Activated naive CD8-positive, alpha-beta T cell (primary cell): ENCODE data around the gene CHRM5.
A peak's percentile ranks its signal among the peaks of the same experiment; 100 is the strongest.
"Not testable (repeated sequence)": the region's sequence is repeated elsewhere in the genome, so short reads cannot be mapped to it uniquely, and the experiment has no call there.

ENCODE experiments used
- H3K27ac Mint-ChIP-seq: one replicate; pipeline ENCODE4 v1.8.0; 2021; ENCODE audit warnings: mixed read lengths
- H3K27me3 Mint-ChIP-seq: one replicate; pipeline ENCODE4 v1.8.0; 2021; ENCODE audit warnings: mixed read lengths
- H3K36me3 Mint-ChIP-seq: one replicate; pipeline ENCODE4 v1.8.0; 2021; ENCODE audit warnings: mixed read lengths
- H3K4me1 Mint-ChIP-seq: one replicate; pipeline ENCODE4 v1.8.0; 2021; ENCODE audit warnings: low read depth, mixed read lengths
- H3K4me3 Mint-ChIP-seq: one replicate; pipeline ENCODE4 v1.8.0; 2021; ENCODE audit warnings: mild to moderate bottlenecking, mixed read lengths
- H3K9me3 Mint-ChIP-seq: one replicate; pipeline ENCODE4 v1.8.0; 2021; ENCODE audit warnings: low read depth, mixed read lengths

Gene CHRM5

GRCh38 chr15:34043391-34043790, 75.1 kb downstream of the CHRM5 start:
- Mint-ChIP-seq H3K4me1 (peaks cover 17% of the 10 kb centered on the region), H3K27me3 (no peaks in the 10 kb centered on the region), H3K27ac (no peak overlapping the region), H3K9me3 (no peaks in the 10 kb centered on the region), H3K36me3 (no peaks in the 10 kb centered on the region), H3K4me3 (no peak overlapping the region)

- Mint-ChIP-seq H3K4me1 (peaks cover 17% of the 10 kb centered on the region), H3K4me3 (no peak overlapping the region), H3K9me3 (no peaks in the 10 kb centered on the region), H3K36me3 (no peaks in the 10 kb centered on the region), H3K27me3 (no peaks in the 10 kb centered on the region), H3K27ac (no peak overlapping the region)
Measured at GRCh38 chr15:34043813-34044212, 75.5 kb downstream of the CHRM5 start.

GRCh38 chr15:34046471-34047145, 78.3 kb downstream of the CHRM5 start:
- Mint-ChIP-seq H3K4me3 (no peak overlapping the region), H3K9me3 (peaks cover 19% of the 10 kb centered on the region), H3K4me1 (peaks cover 3% of the 10 kb centered on the region), H3K27me3 (no peaks in the 10 kb centered on the region), H3K36me3 (peaks cover 21% of the 10 kb centered on the region), H3K27ac (no peak overlapping the region)

- no peaks in the 10 kb centered on the region for H3K27me3 Mint-ChIP-seq
- no peak overlapping the region for H3K4me3 Mint-ChIP-seq
- H3K36me3 Mint-ChIP-seq: peaks cover 22% of the 10 kb centered on the region
- H3K4me1 Mint-ChIP-seq: peaks cover 3% of the 10 kb centered on the region
- no peak overlapping the region for H3K27ac Mint-ChIP-seq
- H3K9me3 Mint-ChIP-seq: peaks cover 20% of the 10 kb centered on the region
Measured at GRCh38 chr15:34047893-34048775, 79.8 kb downstream of the CHRM5 start.

- peaks cover 20% of the 10 kb centered on the region for H3K9me3 Mint-ChIP-seq
- H3K4me3 Mint-ChIP-seq: peak overlapping the region; percentile 38
- H3K4me1 Mint-ChIP-seq: no peaks in the 10 kb centered on the region
- H3K36me3 Mint-ChIP-seq: peaks cover 22% of the 10 kb centered on the region
- no peak overlapping the region for H3K27ac Mint-ChIP-seq
- H3K27me3 Mint-ChIP-seq: no peaks in the 10 kb centered on the region
Measured at GRCh38 chr15:34049112-34049511, 80.8 kb downstream of the CHRM5 start.

GRCh38 chr15:34050385-34050784, 82.1 kb downstream of the CHRM5 start:
- H3K9me3 Mint-ChIP-seq: peaks cover 20% of the 10 kb centered on the region
- H3K36me3 Mint-ChIP-seq: peaks cover 22% of the 10 kb centered on the region
- H3K4me1 Mint-ChIP-seq, H3K27me3 Mint-ChIP-seq, H3K4me3 Mint-ChIP-seq, H3K27ac Mint-ChIP-seq: not testable (repeated sequence)

GRCh38 chr15:34054081-34054707, 85.9 kb downstream of the CHRM5 start:
- Mint-ChIP-seq H3K27ac (no peak overlapping the region), H3K9me3 (peaks cover 18% of the 10 kb centered on the region), H3K4me1 (no peaks in the 10 kb centered on the region), H3K27me3 (no peaks in the 10 kb centered on the region), H3K4me3 (no peak overlapping the region), H3K36me3 (peaks cover 20% of the 10 kb centered on the region)

GRCh38 chr15:34055868-34056595, 87.7 kb downstream of the CHRM5 start:
- Mint-ChIP-seq H3K27ac (no peak overlapping the region), H3K27me3 (no peaks in the 10 kb centered on the region), H3K36me3 (peaks cover 7% of the 10 kb centered on the region), H3K9me3 (peaks cover 7% of the 10 kb centered on the region), H3K4me1 (no peaks in the 10 kb centered on the region), H3K4me3 (no peak overlapping the region)

- no peak overlapping the region for H3K4me3 Mint-ChIP-seq
- H3K27ac Mint-ChIP-seq: no peak overlapping the region
- no peaks in the 10 kb centered on the region for H3K4me1 Mint-ChIP-seq
- H3K36me3 Mint-ChIP-seq: no peaks in the 10 kb centered on the region
- H3K27me3 Mint-ChIP-seq: no peaks in the 10 kb centered on the region
- no peaks in the 10 kb centered on the region for H3K9me3 Mint-ChIP-seq
Measured at GRCh38 chr15:34056911-34057310, 88.6 kb downstream of the CHRM5 start.

GRCh38 chr15:34059476-34059875, 91.2 kb downstream of the CHRM5 start:
- Mint-ChIP-seq H3K9me3 (no peaks in the 10 kb centered on the region), H3K27me3 (no peaks in the 10 kb centered on the region), H3K27ac (peak overlapping the region; percentile 24)

GRCh38 chr15:34059946-34060345, 91.6 kb downstream of the CHRM5 start:
- no peaks in the 10 kb centered on the region for H3K36me3 Mint-ChIP-seq
- no peaks in the 10 kb centered on the region for H3K4me1 Mint-ChIP-seq
- peak overlapping the region; percentile 24 for H3K27ac Mint-ChIP-seq
- no peaks in the 10 kb centered on the region for H3K9me3 Mint-ChIP-seq
- no peak overlapping the region for H3K4me3 Mint-ChIP-seq
- no peaks in the 10 kb centered on the region for H3K27me3 Mint-ChIP-seq

More at GRCh38 chr15:34059476-34059875, 91.2 kb downstream of the CHRM5 start:
- H3K36me3 Mint-ChIP-seq: no peaks in the 10 kb centered on the region
- H3K4me1 Mint-ChIP-seq: no peaks in the 10 kb centered on the region
- H3K4me3 Mint-ChIP-seq: no peak overlapping the region

- Mint-ChIP-seq H3K9me3 (no peaks in the 10 kb centered on the region), H3K36me3 (no peaks in the 10 kb centered on the region), H3K27ac (no peak overlapping the region), H3K4me3 (no peak overlapping the region), H3K4me1 (no peaks in the 10 kb centered on the region), H3K27me3 (no peaks in the 10 kb centered on the region)
Measured at GRCh38 chr15:34064438-34064837, 96.1 kb downstream of the CHRM5 start.

- H3K27ac Mint-ChIP-seq: no peak overlapping the region
- no peaks in the 10 kb centered on the region for H3K9me3 Mint-ChIP-seq
- H3K4me3 Mint-ChIP-seq: no peak overlapping the region
- H3K27me3 Mint-ChIP-seq: no peaks in the 10 kb centered on the region
- H3K4me1 Mint-ChIP-seq: no peaks in the 10 kb centered on the region
- no peaks in the 10 kb centered on the region for H3K36me3 Mint-ChIP-seq
Measured at GRCh38 chr15:34065261-34065660, 97.0 kb downstream of the CHRM5 start.

GRCh38 chr15:34065941-34066340, 97.6 kb downstream of the CHRM5 start:
- Mint-ChIP-seq H3K9me3 (no peaks in the 10 kb centered on the region), H3K4me1 (no peaks in the 10 kb centered on the region), H3K27me3 (no peaks in the 10 kb centered on the region), H3K4me3 (no peak overlapping the region), H3K36me3 (no peaks in the 10 kb centered on the region), H3K27ac (no peak overlapping the region)

- Mint-ChIP-seq H3K27ac (no peak overlapping the region), H3K4me3 (no peak overlapping the region), H3K36me3 (peaks cover 2% of the 10 kb centered on the region), H3K27me3 (no peaks in the 10 kb centered on the region), H3K9me3 (no peaks in the 10 kb centered on the region), H3K4me1 (no peaks in the 10 kb centered on the region)
Measured at GRCh38 chr15:34070003-34070402, 101.7 kb downstream of the CHRM5 start.
